ENCODE results near the gene OXSR1.
"Not testable (repeated sequence)": the region's sequence is repeated elsewhere in the genome, so short reads cannot be mapped to it uniquely, and the experiment has no call there.

OXSR1 gene

DNA sequence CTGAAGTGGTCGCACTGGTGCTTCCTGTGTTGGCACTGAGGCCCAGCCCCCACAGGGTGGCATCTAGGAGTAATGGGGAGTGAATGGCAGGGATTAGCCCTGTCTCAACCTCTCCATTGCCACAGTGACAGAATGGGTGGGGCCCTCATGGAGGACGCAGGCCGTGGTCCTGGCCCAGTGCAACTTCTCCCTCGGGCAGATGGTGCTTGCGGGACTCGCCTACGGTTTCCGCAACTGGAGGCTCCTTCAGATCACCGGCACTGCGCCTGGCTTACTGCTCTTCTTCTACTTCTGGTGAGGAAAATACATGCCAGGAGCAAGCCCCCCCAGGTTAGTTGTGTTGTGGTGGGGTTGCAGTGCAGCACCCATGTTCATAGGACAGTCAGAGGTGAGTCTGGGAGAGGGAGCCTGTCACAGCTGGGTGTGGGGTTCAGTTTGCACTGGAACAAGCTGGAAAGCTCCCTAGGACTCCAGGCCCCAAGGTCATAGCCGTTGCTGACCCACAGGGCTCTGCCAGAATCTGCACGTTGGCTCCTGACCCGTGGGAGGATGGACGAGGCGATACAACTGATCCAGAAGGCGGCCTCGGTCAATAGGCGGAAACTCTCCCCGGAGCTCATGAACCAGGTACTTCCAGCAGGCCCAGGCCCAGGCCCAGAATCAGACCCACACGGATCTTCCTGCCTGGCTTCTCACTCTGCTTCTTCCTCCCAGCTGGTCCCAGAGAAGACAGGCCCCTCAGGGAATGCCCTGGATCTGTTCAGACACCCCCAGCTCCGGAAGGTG, 109.7 kb downstream of the OXSR1 start:
- DNase-seq, result no peak

GRCh38 chr3:38275658-38276057, 110.3 kb downstream of the OXSR1 start:
- no peak for DNase-seq

GRCh38 chr3:38276081-38276916, 111.0 kb downstream of the OXSR1 start:
- DNase-seq, result no peak

GRCh38 chr3:38276917-38277630, 111.7 kb downstream of the OXSR1 start:
- no peak for DNase-seq

DNA sequence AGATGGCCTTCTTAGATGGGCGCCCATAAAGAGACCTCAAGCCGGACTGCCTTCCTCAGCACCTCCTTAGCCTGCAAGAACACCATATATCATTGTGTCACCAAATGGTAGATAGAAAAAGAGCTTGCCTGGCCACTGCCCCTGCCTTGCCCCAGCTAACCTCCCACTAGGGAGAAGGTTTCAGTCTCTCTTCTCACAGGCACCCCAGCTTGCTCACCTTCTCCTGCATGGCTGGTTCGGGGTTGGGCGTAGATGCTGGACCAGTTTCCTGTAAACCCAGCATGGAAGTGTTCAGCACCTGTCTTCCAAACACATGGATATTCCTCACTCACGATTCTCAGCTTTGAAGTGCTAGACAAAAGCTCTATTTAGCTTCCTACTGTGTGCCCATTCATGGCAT, 113.5 kb downstream of the OXSR1 start:
- DNase-seq, result no peak

DNA sequence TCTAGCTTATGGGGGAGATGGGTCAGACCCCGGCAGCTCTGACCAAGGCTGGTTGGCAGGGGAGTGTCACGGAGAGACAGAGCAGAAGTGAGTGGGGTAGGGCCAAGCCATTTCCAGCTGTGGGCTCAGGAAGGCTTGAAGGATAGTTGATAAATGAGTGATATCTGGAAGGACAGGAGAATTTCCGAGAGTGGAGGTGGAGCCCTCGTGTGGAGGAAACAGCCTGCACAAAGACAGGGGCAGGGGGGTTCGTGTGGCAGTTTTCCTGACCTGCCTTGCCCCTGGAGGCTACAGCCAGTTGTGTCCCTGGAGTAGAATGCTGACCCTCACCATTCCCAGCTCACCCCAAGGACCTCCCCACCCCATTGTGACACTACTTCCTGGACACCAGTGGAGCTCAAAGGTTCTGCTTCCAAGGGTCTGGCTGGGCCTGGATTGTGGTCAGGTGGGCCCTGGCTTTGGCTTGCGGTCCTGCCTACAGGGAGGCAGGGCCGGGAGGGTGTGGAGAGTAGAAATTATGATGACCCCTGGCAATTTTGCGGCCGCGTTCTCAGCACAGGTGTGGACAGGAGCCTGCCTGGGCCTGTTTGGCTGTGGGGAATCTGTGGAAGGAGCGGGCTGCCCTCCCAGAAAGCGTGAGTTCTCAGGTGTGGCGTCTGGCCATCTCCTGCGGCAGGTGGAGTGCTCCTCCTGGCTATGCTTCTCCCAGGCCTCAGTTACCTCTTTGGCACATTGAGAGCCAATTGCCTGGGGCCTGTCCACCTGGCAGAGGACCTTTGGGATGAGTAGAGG, 116.8 kb downstream of the OXSR1 start, which contains the start of gene SLC22A14:
TSS of gene SLC22A14 (plus strand) at position 400 of the 792 bp plus-strand sequence. CDS start 23,733 bp downstream, outside the sequence.
- no peak for DNase-seq

DNA sequence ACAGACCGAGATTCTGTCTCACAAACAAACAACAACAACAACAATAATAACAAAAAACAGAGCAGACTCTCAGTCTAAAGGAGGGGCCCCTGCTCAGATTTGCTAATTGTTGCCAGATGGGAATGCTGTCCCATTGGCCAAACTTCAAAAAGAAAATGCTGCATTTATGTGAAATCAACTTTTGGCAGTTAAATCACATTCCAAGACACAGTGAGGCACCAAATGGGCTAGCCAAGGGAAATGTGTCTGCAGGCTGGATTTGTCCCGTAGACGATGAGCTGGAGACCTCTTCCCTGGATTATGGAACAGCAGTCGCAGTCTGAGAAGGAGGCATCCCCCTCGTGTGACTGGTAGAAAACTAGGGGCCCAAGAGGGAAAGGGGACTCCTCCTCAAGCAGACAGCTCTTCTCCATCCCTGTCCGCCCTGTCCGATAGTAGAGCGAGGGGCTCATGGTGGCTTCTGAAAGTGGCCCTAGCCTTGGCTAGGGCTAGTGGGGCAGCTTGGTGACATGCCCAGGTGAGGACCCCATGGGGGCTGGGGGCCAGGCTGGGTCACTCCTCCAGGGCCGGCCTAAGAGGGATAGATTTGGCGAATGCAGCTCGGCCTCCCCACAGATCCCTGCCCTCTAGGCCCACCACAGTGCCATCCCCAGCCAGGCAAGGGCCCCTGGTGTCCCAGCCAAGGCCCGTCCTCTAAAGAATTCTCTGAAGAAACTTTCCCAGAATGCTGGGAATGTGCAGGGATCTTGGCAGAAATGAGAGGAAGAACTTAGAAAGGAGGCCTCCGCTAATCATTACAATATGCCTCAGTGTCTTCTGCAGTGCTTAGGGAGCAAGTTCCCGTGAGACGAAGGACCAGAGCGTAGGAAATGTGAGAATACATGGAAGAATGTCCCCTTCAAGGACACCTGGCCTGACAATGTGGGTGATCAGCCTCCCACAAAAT, 118.7 kb downstream of the OXSR1 start:
- DNase-seq, result no peak

- DNase-seq, result no peak
Observed at GRCh38 chr3:38284756-38285150, 119.4 kb downstream of the OXSR1 start.

- not testable (repeated sequence) for DNase-seq
Observed at GRCh38 chr3:38289286-38290217, 124.2 kb downstream of the OXSR1 start.

GRCh38 chr3:38297053-38297452, 131.7 kb downstream of the OXSR1 start:
- DNase-seq, result not testable (repeated sequence)

DNA sequence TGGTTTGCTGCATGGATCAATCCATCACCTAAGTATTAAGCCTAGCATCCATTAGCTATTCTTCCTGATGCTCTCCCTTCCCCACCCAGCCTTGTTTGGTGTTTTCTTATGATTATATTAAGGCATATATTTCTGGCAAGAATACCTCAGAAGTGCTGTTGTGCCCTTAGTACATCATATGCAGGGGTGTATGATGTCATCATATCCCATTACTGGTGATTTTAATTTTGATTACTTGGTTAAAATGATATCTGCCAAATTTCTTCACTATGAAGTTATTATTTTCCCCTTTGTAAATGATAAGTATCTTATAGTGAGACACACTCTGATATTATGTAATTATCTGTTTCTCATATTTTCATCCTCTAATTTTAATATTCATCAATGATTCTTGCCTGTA, 132.2 kb downstream of the OXSR1 start:
- no peak for DNase-seq

GRCh38 chr3:38297947-38298711, 132.8 kb downstream of the OXSR1 start:
- DNase-seq, result no peak
